Prostate gland (tissue), 2 donors: Measurements from ENCODE around the gene TMEM86A.

Source experiments
- POLR2A ChIP-seq: fragments of 450-650 bp; IDR thresholded peaks from one replicate; pipeline ENCODE4 v1.6.1; 2016; ENCODE audit warnings: antibody characterized with exemption, mild to moderate bottlenecking
- POLR2AphosphoS5 ChIP-seq: sonication (generic); formaldehyde crosslinking; IDR thresholded peaks from one replicate; pipeline ENCODE4 v1.6.1; 2017; ENCODE audit warnings: antibody characterized with exemption
- TF ChIP-seq, protein P1 (sequence below), 4 experiments: fragments of 200-600 bp in 2 of 4; fragments of 450-650 bp in 2 of 4; sonication (generic) in 2 of 4; IDR thresholded peaks; 1 replicate in 3 of 4; 2 replicates in 1 of 4; pipeline ENCODE4 v1.5.1; 2016 to 2019; ENCODE audit warnings: antibody characterized with exemption in 4 of 4, mild to moderate bottlenecking in 2 of 4, moderate library complexity in 2 of 4

DNA sequence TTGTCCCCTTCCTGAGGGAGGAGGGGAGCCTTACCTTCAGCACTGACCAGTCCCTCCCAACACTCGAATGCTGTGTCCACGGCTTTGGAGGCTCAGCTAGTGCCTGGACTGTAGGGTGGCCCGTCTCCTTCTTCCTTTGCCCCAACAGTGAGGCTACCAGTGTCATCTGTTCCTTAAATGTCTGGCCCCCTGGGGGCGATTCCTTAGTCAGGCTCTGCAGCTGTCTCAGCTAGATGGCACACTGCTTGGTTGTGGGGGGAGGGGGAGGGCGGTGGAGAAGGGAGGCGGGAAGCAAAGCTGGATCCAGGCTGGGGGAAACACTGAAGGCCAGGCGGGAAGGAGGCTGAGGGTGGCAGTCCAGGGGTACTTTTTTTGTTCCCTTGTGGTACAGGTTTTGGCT, 27.5 kb downstream of the TMEM86A start, which contains the start of gene IGSF22:
- TF ChIP-seq, protein P1, sequence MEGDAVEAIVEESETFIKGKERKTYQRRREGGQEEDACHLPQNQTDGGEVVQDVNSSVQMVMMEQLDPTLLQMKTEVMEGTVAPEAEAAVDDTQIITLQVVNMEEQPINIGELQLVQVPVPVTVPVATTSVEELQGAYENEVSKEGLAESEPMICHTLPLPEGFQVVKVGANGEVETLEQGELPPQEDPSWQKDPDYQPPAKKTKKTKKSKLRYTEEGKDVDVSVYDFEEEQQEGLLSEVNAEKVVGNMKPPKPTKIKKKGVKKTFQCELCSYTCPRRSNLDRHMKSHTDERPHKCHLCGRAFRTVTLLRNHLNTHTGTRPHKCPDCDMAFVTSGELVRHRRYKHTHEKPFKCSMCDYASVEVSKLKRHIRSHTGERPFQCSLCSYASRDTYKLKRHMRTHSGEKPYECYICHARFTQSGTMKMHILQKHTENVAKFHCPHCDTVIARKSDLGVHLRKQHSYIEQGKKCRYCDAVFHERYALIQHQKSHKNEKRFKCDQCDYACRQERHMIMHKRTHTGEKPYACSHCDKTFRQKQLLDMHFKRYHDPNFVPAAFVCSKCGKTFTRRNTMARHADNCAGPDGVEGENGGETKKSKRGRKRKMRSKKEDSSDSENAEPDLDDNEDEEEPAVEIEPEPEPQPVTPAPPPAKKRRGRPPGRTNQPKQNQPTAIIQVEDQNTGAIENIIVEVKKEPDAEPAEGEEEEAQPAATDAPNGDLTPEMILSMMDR (IDR thresholded peaks at IDR 0.05), result no peak
- no peak for TF ChIP-seq POLR2AphosphoS5
- TF ChIP-seq POLR2A, result no peak
